GM12875 (cell line): ENCODE measurements around the gene CD226.

Experiments
- H3K4me3 ChIP-seq: one replicate; pipeline ENCODE4 v1.5.1; 2011; ENCODE audit warnings: low read depth, low read length, control low read depth
- TF ChIP-seq, protein P1 (sequence below): IDR thresholded peaks from 2 replicates; pipeline ENCODE4 v1.5.1; 2011; ENCODE audit warnings: low read depth, mild to moderate bottlenecking, control low read depth, inconsistent platforms, low read length, moderate library complexity, borderline replicate concordance; ENCODE audit not compliant: insufficient read depth

The CD226 gene

GRCh38 chr18:69948919-69949537, 1.4 kb upstream of the CD226 start:
- TF ChIP-seq, protein P1, sequence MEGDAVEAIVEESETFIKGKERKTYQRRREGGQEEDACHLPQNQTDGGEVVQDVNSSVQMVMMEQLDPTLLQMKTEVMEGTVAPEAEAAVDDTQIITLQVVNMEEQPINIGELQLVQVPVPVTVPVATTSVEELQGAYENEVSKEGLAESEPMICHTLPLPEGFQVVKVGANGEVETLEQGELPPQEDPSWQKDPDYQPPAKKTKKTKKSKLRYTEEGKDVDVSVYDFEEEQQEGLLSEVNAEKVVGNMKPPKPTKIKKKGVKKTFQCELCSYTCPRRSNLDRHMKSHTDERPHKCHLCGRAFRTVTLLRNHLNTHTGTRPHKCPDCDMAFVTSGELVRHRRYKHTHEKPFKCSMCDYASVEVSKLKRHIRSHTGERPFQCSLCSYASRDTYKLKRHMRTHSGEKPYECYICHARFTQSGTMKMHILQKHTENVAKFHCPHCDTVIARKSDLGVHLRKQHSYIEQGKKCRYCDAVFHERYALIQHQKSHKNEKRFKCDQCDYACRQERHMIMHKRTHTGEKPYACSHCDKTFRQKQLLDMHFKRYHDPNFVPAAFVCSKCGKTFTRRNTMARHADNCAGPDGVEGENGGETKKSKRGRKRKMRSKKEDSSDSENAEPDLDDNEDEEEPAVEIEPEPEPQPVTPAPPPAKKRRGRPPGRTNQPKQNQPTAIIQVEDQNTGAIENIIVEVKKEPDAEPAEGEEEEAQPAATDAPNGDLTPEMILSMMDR = no peak
- no peak overlapping the region for H3K4me3 ChIP-seq

DNA sequence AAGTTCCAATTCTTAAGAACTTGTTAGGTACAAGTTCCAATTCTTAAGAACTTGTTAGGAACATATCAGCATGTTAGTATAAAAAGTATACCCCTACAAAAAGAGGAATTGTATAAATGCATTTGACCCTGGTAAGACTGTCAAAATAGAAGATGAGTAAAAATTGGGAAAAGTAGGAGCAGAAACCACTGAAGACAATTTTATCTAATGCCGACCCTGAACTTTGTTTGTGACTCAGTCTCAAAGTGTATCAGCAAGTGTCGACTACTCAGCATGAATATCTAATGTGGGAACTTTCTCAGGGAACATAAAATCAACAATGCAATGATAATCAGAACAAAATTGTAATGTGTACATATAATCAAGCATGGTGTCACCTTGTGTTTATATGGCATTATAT, 583 bp upstream of the CD226 start:
- TF ChIP-seq, protein P1 = no peak

GRCh38 chr18:69946608-69947155, 991 bp downstream of the CD226 start:
- TF ChIP-seq, protein P1 = no peak
- H3K4me3 ChIP-seq = peak overlapping the region; percentile 60

More for the DNA sequence above, 583 bp upstream of the CD226 start:
- H3K4me3 ChIP-seq = no peak overlapping the region

DNA sequence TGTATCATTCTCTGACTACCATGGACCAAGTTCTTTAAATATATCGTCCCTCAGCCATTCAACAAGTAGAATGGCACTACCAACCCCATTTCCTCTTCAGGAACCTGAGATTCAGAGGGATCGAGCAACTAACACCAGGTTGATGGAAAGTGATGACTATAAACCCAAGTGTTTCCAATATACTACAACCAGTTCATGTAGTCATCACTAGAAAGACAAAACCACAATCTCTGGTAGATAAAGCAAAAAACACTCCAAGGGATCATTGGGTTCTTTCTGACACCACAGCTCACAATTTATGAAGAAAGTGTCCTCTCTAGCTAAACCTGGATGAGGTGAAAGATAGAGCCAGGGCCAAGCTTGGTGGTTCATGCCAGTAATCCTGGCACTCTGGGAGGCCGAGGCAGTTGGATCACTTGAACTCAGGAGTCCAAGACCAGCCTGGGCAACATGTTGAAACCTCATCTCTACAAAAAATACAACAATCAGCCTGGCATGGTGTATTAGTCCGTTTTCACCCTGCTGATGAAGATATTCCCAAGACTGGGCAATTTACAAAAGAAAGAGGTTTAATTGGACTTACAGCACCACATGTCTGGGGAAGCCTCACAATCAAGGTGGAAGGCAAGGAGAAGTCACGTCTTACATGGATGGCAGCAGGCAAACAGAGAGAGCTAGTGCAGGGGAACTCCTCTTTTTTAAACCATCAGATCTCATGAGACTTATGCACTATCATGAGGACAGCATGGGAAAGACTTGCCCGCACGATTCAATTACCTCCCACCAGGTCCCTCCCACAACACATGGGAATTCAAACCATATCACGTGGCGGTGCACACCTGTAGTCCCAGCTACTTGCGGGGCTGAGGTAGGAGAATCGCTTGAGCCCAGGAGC, 2.2 kb downstream of the CD226 start:
- H3K4me3 ChIP-seq = peak overlapping the region; percentile 60

GRCh38 chr18:69944436-69944835, 3.2 kb downstream of the CD226 start:
- TF ChIP-seq, protein P1 = no peak
- peak overlapping the region; percentile 60 for H3K4me3 ChIP-seq

More for the DNA sequence above, 2.2 kb downstream of the CD226 start:
- TF ChIP-seq, protein P1 = no peak

GRCh38 chr18:69943021-69943420, 4.7 kb downstream of the CD226 start:
- H3K4me3 ChIP-seq = no peak overlapping the region
- TF ChIP-seq, protein P1 = peak; percentile 44; the same call in 1 of the 2 replicates
